NAMALWA (cell line): ENCODE measurements around the gene HOXA5.

Experiments used
- DNase-seq: peaks from one replicate; pipeline ENCODE4 v3.0.0-alpha.2; 2015; ENCODE audit warnings: low spot score

The HOXA5 gene

GRCh38 chr7:27159266-27160144 lies 16.0 kb upstream of the HOXA5 start:
- no peak for DNase-seq

GRCh38 chr7:27158436-27159265 lies 15.2 kb upstream of the HOXA5 start:
- no peak for DNase-seq

GRCh38 chr7:27157702-27158431 lies 14.4 kb upstream of the HOXA5 start:
- no peak for DNase-seq

GRCh38 chr7:27156916-27157701 lies 13.6 kb upstream of the HOXA5 start:
- no peak for DNase-seq

- DNase-seq: no peak
Observed at GRCh38 chr7:27156508-27156898, 13.0 kb upstream of the HOXA5 start, which contains the start of gene HOXA7. Gene HOXA7, minus strand, starts transcription at chr7:27156675. Its CDS starts 130 bp downstream, at chr7:27156545.

DNA sequence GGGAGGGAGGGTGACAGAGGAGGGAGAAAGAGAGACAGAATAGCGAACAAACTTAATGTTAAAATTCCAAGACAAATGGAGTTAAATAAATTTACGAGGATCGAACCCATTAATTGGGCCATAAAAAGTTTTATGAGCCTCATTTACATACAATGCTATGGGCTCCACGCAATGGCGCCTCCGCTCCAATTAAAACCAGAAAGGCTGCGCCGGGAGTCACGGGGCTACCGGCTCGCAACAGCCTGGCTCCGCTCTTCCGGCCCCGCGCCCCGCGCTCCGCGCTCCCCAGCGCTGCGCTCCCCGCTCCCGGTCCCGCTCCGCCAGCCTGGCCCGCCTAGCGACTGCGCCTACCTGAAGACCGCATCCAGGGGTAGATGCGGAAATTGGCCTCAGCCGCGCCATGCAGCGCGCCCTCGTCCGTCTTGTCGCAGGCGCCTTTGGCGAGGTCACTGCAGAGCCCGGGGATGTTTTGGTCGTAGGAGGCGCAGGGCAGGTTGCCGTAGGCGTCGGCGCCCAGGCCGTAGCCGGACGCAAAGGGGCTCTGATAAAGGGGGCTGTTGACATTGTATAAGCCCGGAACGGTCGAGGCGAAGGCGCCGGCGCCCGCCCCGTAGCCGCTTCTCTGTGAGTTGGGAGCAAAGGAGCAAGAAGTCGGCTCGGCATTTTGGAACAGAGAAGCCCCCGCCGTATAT lies 12.5 kb upstream of the HOXA5 start:
- no peak for DNase-seq

DNA sequence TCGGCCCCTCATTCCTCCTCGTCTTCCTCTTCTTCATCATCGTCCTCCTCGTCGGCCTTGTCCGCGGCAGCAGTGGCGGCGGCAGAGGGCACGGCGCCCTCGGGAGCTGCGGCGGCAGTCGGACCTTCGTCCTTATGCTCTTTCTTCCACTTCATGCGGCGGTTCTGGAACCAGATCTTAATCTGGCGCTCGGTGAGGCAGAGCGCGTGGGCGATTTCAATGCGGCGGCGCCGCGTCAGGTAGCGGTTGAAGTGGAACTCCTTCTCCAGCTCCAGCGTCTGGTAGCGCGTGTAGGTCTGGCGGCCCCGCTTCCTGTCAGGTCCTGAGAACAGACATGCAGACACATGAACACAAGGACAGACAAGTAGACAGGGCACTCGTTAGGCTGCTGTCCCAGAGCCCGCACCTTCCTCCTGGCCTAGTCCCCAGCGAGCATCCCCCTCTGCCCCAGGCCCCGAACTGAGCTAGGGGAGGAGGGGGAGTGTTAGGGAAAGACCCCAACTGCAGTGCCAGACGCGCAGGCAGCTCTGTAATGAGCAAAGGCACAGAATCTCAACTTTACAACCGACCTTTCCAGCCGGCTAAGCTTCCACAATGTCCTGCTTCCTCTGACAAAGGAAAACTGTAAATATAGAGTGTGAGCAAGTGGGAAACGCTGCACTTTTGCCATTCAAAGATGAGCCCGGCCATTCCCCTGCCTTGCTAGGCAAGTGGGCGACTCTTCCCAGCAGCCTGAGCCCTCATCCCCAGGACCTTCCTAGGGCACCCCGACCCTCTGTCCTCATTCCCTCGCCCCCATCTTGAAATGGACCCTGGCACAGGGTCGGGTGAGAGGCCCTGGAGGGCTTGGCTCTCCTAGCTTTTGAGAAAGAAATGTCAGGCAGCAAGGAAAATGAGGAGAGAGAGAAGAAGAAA lies 11.7 kb upstream of the HOXA5 start:
- DNase-seq: no peak

DNA sequence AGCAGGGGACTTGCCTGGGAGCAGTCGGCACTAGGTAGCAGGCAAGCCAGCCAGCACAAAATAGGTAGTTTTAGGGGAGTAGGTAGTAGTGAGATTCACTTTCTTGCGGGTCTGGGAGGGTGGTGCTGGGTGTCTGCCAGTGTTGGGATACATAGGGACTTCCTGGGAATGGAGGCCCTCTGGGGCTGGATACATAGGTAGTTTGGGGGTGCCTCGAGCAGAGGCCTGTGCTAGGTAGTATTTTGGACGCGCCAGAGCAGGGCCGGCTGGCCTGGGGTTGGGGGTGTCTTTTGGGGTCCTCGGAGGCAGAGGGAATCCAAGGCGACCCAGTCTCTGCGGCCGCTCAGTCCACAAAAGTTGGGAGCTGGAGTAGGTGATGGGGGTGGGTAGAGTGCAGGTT lies 10.9 kb upstream of the HOXA5 start:
- DNase-seq: no peak

DNA sequence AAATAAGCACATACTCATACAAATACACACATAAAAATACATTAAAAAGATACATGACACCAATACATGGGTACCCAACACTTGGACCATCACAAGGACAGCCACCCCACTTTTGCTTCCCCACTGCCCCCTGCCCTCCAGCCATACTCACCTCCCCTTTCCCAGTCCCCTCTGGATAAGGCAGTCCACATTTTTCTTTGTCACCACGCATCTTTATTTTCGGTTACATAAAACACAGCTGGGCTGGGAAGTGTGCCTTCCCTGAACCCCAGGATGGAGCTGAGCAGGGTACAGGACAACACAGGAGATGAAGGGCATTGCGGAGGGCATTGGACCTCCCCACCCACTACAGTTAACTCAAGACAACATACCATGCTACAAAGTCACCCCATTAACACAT lies 10.0 kb upstream of the HOXA5 start:
- no peak for DNase-seq

GRCh38 chr7:27152816-27153442 lies 9.4 kb upstream of the HOXA5 start:
- no peak for DNase-seq

- no peak for DNase-seq
Observed at GRCh38 chr7:27151931-27152815, 8.7 kb upstream of the HOXA5 start, which contains the start of gene HOXA3. Gene HOXA3, minus strand, starts transcription at chr7:27152583. Its CDS starts 41,943 bp downstream, at chr7:27110640.

DNA sequence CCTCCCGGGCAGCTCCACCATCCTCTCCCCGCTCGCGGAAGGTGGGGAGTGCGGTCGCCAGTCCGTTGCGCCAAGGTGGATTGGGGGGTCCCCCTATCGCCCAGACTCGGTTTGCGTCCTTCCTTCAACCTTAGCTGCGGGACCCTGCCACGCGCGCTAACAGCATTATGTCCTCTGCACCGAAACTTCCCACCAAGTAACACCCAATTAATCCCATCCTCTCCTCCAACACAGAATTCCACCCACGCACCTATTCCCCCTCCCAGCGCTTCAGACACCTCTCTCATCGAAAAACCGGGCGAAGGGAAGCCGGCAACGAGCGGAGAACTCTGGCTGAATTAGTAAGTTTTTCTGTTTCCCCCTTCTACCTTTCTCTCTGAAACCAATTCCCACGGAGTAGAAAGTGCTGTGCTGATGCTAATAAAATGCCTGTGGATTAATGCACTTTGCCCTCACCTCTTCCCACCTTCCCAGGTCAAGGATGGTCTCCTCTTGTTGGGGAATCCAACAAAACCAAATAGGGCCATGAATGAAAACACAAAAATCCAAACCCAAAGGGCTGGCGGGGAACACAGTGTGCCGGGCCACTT lies 8.0 kb upstream of the HOXA5 start:
- no peak for DNase-seq

GRCh38 chr7:27150568-27151340 lies 7.3 kb upstream of the HOXA5 start:
- DNase-seq: peak; percentile 91

- peak; percentile 59 for DNase-seq
Observed at GRCh38 chr7:27149842-27150567, 6.5 kb upstream of the HOXA5 start.

GRCh38 chr7:27148756-27149641 lies 5.5 kb upstream of the HOXA5 start:
- no peak for DNase-seq
